Inferior parietal cortex (tissue), 1 donor: ENCODE measurements around the gene ZDHHC11.
"Not testable (repeated sequence)": the region's sequence is repeated elsewhere in the genome, so short reads cannot be mapped to it uniquely, and the experiment has no call there.

Source experiments
- DNase-seq: peaks from one replicate; pipeline ENCODE4 v3.0.0-alpha.2; 2016; ENCODE audit errors: extremely low spot score

ZDHHC11 gene

DNA sequence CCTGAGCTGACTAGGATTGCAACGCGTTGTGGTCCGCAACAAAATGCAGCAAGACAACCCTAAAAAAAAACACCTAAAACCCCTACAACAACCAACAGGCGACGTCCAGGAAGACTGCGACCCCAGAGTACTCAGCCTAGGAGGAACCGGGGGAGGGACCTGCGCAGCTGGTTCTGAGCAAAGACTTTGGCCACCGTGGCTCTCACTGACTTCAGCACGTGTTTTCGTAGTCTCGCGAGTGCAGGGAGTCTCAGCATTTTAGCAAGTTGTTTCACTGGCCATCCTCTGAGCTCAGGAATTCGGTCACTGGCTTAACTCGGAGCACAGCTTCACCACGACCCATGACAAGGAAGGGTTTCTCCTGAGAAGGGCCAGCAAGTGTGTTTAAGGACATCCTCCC is 8.6 kb upstream of the ZDHHC11 start:
- no peak for DNase-seq

DNA sequence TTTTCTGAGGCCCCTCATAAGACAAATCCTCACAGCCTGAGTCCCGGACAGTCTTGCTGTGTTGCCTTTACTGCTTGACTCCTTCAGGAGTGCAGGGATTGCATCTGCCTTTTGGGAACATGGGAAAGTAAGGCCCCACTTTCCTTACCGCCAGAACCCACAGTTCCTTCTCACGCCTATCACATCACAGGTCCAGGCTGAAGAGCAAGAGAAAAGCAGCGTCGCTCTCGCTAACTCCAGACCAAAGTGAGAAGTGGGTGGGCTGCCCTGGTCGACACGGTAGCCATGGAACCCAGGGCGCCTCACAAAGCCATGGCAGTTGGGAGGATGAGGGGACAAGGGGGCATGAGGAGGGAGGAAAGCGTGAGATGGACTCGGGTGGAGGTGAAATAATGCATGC is 7.9 kb upstream of the ZDHHC11 start:
- no peak for DNase-seq

DNA sequence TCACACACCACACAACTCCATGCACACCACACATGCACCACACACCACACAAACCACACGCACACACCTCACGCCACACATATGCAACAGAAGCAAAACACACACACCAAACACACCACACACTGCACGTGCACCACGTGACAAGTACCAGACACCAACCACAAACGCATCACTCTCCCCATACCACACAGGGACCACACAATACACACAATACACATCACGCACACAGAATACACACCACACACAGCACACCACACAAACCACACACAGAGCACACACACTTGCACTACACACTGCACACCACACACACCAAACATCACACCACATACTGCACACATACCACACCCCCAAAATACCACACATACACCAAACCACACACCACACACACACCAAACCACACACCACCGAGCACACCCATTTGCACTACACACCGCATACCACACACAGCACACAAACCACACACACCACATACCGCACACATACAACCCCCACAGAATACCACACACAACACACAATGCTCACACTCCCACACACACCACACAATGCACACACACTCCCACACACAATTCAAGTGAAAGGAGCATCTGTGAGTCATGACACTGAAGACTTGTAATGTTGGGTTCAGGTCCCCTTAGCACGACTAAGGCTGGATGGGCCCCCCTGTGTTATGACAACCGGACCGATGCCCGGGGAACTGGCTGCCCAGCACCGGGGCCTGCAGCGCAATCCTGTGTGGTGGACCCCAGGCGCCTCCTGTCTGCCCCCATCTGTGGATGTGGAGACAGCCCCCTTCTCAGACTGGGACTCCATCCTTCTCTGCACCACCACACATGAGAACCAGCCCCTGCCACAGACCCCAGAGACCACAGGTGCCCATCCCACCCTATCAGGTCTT is 6.0 kb upstream of the ZDHHC11 start:
- DNase-seq = no peak

DNA sequence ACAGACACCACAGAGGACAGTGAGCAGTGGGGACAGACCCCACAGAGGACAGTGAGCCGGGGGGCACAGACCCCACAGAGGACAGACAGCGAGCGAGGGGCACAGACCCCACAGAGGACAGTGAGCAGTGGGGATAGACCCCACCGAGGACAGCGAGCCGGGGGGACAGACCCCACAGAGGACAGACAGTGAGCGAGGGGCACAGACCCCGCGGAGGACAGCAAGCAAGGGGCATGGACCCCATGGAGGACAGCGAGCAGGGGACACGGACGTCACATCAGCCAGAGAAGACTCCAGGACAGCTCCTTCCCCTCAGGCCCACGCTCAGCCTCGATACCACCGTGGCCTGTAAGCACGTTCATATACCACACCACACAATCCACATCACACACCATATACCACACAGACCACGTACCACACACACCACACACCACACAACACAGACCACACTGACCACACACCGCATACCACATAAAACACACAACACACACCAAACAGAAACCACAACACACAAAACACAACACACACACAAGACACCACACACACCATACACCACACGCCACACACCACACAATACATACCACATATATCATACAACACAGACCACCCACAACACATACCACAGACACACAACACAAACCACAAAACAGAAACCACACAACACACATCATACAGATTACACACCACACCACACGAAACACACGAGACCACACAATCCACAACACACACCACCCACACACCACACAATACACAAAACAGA is 5.2 kb upstream of the ZDHHC11 start:
- DNase-seq = no peak

DNA sequence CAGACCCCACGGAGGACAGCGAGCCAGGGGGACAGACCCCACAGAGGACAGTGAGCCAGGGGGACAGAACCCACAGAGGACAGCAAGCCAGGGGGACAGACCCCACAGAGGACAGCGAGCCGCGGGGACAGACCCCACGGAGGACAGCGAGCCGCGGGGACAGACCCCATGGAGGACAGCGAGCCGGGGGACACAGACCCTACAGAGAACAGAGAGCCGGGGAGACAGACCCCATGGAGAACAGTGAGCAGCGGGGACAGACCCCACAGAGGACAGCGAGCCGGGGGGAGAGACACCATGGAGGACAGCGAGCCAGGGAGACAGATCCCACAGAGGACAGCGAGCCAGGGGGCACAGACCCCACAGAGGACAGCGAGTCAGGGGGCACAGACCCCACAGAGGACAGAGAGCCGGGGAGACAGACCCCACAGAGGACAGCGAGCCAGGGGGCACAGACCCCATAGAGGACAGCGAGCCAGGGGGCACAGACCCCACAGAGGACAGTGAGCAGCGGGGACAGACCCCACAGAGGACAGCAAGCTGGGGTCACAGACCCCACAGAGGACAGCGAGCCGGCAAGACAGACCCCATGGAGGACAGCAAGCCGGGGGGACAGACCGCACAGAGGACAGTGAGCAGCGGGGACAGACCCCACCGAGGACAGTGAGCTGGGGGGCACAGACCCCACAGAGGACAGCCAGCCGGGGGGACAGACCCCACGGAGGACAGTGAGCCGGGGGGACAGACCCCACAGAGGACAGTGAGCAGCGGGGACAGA is 4.4 kb upstream of the ZDHHC11 start:
- DNase-seq = no peak

DNA sequence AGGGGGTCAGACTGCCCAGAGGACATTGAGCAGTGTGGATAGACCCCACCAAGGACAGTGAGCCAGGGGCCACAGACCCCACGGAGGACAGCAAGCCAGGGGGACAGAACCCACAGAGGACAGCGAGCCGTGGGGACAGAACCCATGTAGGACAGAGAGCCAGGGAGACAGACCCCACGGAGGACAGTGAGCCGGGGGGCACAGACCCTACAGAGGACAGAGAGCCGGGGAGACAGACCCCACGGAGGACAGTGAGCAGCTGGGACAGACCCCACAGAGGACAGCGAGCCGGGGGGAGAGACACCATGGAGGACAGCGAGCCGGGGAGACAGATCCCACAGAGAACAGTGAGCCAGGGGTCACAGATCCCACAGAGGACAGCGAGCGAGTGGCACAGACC is 3.4 kb upstream of the ZDHHC11 start:
- DNase-seq = no peak

DNA sequence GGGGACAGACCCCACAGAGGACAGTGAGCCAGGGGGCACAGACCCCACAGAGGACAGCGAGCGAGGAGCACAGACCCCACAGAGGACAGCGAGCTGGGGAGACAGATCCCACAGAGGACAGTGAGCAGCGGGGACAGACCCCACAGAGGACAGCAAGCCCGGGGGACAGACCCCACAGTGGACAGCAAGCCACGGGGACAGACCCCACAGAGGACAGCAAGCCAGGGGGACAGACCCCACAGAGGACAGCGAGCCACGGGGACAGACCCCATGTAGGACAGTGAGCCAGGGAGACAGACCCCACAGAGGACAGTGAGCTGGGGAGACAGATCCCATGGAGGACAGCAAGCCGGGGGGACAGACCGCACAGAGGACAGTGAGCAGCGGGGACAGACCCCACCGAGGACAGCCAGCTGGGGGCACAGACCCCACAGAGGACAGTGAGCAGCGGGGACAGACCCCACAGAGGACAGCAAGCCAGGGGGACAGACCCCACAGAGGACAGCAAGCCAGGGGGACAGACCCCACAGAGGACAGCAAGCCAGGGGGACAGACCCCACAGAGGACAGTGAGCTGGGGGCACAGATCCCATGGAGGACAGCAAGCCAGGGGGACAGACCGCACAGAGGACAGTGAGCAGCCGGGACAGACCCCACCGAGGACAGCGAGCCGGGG is 2.8 kb upstream of the ZDHHC11 start:
- DNase-seq = not testable (repeated sequence)

DNA sequence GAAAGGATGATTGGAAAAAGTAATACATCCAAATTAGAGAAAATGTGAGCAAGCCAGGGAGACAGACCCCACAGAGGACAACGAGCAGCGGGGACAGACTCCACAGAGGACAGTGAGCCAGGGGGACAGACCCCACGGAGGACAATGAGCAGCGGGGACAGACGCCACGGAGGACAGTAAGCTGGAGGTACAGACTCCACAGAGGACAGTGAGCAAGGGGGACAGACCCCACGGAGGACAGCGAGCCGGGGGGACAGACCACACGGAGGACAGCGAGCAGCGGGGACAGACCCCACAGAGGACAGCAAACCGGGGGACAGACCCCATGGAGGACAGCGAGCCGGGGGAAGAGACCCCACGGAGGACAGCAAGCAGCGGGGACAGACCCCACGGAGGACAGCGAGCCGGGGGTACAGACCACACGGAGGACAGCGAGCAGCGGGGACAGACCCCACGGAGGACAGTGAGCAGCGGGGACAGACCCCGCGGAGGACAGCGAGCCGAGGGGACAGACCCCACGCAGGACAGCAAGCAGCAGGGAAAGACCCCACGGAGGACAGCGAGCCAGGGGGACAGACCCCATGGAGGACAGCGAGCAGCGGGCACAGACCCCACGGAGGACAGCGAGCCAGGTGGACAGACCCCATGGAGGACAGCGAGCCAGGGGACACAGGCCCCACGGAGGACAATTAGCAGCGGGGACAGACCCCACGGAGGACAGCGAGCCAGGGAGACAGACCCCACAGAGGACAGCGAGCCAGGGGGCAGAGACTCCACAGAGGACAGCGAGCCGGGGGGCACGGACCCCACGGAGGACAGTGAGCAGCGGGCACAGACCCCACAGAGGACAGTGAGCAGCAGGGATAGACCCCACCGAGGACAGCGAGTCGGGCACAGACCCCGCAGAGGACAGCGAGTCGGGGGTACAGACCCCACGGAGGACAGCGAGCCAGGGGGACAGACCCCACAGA is 1.9 kb upstream of the ZDHHC11 start:
- no peak for DNase-seq

DNA sequence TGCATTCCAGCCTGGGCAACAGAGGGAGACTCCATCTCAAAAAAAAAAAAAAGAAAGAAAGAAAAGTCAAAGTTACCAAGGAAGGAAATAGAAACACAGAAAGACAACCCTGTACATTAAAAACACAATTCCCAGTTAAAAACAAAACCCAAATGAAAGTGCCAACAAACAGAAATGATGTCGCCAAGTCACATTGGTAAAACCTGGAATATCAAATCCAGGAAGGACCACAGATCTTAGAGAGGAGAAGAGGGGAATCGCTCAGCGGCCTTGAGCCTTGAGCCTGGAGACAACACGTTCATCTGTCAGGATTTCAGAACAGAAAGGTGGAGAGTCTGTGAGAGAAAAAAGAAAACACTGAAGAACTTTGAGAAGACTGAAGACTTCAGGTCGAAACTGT is 1.2 kb upstream of the ZDHHC11 start:
- DNase-seq = no peak

DNA sequence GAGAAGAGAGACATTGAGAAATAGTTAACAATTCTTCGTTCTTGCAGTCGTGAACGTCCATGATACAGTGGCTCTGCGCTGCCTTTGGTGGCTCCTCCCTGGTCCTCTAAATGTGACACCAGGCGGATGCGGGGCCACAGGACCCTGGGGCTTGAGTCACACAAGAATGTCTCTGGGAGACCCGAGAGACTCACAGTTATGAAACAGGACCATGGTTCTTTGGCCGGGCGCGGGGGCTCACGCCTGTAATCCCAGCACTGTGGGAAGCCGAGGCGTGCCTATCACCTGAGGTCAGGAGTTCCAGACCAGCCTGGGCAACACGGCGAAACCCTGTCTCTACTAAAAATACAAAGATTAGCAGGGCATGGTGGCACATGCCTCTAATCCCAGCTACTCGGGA is 767 bp upstream of the ZDHHC11 start:
- DNase-seq = no peak

DNA sequence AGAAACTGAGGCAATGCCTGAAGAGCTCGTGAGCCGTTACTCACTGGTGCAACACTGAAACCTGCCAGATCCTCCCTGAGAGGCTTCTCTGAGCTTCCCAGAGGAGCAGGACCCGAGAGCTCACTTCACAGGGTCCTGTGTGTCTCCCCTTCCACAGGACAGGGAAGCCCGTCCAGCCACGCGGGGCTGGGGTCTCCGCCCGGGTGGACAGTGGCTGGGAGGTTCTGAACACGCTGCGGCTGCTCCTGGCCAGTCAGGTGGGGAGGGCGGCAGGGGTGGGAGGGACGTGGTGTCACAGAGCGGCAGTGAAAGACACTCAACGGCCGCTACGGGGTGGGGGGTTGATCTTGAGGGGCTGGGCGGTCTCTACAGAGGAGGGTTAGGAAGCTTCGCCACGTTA is 290 bp upstream of the ZDHHC11 start:
- DNase-seq = no peak

DNA sequence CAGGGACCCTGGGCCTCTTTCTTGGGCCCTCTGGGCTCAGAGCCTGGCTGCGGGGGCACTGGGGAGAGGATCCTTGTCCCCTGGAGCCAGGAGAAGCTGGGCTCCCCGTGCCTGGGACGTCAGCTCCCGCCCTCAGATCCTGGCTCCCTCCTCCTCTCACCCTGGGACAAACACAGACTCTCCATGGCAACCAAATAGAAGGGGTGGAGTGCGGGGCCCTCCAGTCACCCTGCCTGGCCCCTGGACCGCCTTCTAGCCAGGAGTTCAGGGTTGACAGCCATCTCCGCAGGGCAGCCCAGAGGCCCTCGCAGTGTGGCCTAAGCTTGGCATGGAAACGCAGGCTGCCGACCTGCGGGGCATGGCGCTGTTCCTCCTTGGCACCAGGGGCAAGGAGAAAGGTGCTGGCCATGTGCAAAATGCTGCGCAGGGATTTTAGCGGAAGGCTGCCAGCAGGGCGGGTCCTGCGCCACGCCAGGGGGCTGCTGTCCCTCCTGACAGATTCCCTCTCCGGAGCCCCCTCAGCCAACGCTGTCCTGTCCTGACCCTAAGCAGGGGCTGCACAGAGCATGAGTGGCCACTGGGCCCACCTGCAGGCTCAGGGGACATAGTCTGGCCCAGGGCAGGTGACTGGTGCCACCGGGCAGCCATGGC is 1.0 kb downstream of the ZDHHC11 start:
- DNase-seq = no peak

DNA sequence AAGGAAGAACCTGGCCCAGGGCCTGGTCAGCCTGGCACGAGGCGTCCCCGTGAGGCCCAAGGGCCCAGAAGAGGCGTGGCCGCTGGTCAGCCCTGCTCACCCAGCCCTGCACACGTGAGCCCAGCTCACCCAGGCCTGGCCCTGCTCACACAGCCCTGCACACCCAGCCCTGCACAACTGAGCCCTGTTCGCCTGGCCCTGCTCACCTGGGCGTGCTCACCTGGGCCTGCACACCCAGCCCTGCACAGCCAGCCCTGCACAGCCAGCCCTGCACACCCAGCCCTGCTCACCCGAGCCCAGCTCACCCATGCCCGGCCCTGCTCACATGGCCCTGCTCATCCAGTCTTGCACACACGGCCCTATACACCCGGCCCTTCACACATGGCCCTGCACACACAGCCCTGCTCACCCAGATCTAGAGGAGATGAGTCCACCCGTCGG is 2.1 kb downstream of the ZDHHC11 start:
- no peak for DNase-seq

DNA sequence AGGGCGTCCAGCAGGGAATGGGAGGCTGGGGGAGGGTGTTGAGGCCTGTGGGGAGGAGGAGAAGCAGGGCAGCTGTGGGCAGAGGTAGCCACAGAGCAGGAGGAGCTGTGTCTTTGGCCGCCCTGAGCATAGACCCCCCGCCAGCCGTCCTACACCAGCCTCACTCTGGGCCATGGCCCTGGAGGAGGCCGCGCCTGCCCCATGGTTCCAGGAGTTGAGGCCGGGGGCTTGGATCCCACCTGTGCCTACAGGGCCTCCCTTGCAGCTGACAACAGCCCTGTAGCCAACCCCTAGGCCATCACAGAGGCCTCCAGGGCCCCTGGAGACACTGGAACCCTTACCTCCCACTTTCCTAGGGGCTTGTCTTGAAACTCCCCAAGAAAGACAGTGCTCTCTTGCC is 3.0 kb downstream of the ZDHHC11 start:
- DNase-seq = not testable (repeated sequence)

DNA sequence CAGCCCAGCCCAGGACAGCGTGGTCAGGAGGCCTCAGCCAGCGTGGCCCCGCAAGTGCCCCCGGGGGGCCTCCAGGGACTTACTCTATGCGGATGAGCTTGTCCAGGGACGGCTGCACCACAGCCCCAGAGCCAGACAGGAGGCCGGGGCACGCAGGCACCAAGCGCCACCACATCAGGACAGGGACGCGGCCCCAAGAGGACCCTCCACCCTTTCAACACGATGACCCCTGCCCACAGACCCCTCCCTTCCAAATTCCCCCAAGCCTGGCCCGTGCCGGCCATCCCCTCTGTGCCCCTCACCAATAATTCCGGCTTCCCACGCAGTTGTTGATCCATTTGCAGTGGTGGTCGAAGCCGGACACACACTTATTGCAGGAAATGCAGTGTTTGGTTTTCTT is 3.6 kb downstream of the ZDHHC11 start:
- not testable (repeated sequence) for DNase-seq

DNA sequence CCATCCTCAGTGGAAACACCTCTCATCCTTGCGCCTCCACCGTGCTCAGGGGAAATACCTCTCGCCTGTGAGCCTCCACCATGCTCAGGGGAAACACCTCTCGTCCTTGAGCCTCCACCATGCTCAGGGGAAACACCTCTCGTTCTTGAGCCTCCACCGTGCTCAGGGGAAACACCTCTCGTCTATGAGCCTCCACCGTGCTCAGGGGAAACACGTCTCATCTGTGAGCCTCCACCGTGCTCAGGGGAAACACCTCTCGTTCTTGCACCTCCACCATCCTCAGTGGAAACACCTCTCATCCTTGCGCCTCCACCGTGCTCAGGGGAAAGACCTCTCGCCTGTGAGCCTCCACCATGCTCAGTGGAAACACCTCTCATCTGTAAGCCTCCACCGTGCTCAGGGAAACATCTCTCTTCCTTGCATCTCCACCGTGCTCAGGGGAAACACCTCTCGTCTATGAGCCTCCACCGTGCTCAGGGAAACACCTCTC is 4.1 kb downstream of the ZDHHC11 start:
- not testable (repeated sequence) for DNase-seq

DNA sequence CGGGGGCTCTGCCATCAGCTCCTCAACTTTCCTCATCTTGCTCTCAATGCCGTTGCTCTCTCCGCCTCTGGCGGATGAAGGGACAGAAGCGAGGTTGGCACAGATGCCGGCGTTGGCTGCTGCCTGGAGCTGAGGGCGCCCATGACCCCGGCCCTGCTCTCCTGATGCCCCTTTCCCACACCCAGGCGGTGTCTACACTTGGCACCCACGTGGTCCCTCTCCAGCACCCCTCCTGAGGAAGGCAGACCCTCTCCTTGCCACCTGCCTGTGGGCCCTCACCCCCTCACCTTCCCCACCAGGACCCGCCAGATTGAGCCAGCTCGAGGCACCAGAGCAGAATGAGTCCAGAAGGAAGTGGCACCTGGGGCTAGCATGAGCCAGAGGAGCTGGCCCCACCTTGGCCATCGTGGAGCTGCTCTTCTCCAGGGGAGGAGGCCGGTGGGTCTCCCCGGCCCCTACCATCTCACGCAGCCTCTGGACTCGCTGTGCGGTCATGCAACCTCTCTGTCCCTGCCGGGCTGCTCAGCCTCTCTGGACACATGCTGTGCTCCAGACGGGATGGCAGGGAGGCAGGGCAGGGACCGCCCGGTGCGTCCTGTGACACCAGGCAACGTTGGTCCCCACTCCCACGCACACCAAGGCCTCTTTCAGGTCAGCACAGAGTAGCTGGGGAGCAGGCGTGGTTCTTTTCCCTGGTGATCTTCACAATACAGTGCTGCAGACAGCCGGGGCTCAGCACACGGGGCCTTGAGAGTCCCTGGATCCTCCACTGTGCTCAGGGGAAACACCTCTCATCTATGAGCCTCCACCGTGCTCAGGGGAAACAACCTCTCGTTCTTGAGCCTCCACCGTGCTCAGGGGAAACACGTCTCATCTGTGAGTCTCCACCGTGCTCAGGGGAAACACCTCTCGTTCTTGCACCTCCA is 4.8 kb downstream of the ZDHHC11 start:
- not testable (repeated sequence) for DNase-seq

DNA sequence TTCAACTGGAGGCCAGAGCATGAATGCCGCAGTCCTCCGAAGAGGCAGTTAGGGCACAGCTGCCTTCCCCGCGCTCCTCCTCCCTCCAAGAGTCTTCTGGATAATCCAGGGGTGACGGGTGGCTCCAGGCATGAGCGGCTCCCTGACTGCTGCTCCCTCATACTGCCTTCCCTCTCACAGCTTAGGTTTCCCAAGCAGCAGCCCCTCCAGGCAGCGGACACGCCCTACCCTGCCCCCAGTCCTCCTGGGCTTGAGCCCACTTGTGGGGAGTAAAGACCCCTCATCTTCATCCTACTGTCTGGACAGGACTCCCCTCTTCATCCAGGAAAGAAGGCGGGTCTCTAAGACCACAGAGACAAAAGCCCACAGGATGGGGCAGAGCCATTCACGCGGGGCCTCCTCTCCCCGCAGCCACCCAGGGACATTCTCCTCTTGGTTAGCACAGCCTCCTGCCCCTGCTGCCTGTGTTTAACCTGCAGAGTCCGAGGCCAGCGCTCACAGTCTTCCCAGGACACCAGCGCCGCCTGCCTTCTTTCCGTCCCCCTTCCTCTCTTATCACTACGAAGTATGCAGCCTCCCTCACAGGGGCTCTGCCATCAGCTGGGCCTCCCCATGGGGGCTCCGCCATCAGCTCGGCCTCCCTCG is 5.6 kb downstream of the ZDHHC11 start:
- DNase-seq = not testable (repeated sequence)
